ENCODE results near the gene RAMP2.
A peak's percentile ranks its signal among the peaks of the same experiment; 100 is the strongest.

Gene RAMP2

GRCh38 chr17:42796066-42796758, 35.2 kb downstream of the RAMP2 start:
- no peak for TF ChIP-seq EZH2phosphoT487 (conservative IDR thresholded peaks at IDR 0.05; ENCODE audit: low read length)
- TF ChIP-seq CTCF (IDR thresholded peaks at IDR 0.05; ENCODE audit: insufficient read depth, low read length, poor library complexity, severe bottlenecking) = no peak

GRCh38 chr17:42797067-42798007, 36.3 kb downstream of the RAMP2 start:
- no peak for TF ChIP-seq CTCF (IDR thresholded peaks at IDR 0.05; ENCODE audit: insufficient read depth, low read length, poor library complexity, severe bottlenecking)
- TF ChIP-seq EZH2phosphoT487 (conservative IDR thresholded peaks at IDR 0.05; ENCODE audit: low read length) = no peak
- no peaks in the 10 kb centered on the region for H3K79me2 ChIP-seq (ENCODE audit: insufficient read depth, low read length)
- no peak overlapping the region for H3K27ac ChIP-seq (ENCODE audit: low read depth, low read length)
- H3K27me3 ChIP-seq (ENCODE audit: low read length) = no peaks in the 10 kb centered on the region
- H3F3A ChIP-seq (ENCODE audit: insufficient read depth) = no peaks in the 10 kb centered on the region
- H2AFZ ChIP-seq (ENCODE audit: low read depth, low read length, severe bottlenecking) = no peak overlapping the region
- H3K9me2 ChIP-seq (replicated peaks; ENCODE audit: insufficient read depth, low read length) = no peaks in the 10 kb centered on the region
- H3K4me3 ChIP-seq (ENCODE audit: insufficient read depth, low read length, poor library complexity, severe bottlenecking) = peak overlapping the region; percentile 60
- peak overlapping the region; percentile 57 for H3K9ac ChIP-seq (ENCODE audit: low read length)
- H3K4me2 ChIP-seq (ENCODE audit: low read depth, low read length, poor library complexity, severe bottlenecking) = peak overlapping the region; percentile 76
- no peaks in the 10 kb centered on the region for H4K20me1 ChIP-seq (ENCODE audit: low read depth, low read length)
- no peaks in the 10 kb centered on the region for H3K9me3 ChIP-seq (ENCODE audit: insufficient read depth, low read length)
- H3K36me3 ChIP-seq (ENCODE audit: low read length) = no peaks in the 10 kb centered on the region

More at GRCh38 chr17:42796066-42796758, 35.2 kb downstream of the RAMP2 start:
- H3K36me3 ChIP-seq (ENCODE audit: low read length) = no peaks in the 10 kb centered on the region
- H3F3A ChIP-seq (ENCODE audit: insufficient read depth) = no peaks in the 10 kb centered on the region
- no peak overlapping the region for H3K4me2 ChIP-seq (ENCODE audit: low read depth, low read length, poor library complexity, severe bottlenecking)
- H3K27me3 ChIP-seq (ENCODE audit: low read length) = no peaks in the 10 kb centered on the region
- H3K4me3 ChIP-seq (ENCODE audit: insufficient read depth, low read length, poor library complexity, severe bottlenecking) = no peak overlapping the region
- no peak overlapping the region for H3K27ac ChIP-seq (ENCODE audit: low read depth, low read length)
- H3K79me2 ChIP-seq (ENCODE audit: insufficient read depth, low read length) = no peaks in the 10 kb centered on the region
- no peaks in the 10 kb centered on the region for H3K9me2 ChIP-seq (replicated peaks; ENCODE audit: insufficient read depth, low read length)
- H4K20me1 ChIP-seq (ENCODE audit: low read depth, low read length) = no peaks in the 10 kb centered on the region
- no peaks in the 10 kb centered on the region for H3K9me3 ChIP-seq (ENCODE audit: insufficient read depth, low read length)
- no peak overlapping the region for H3K9ac ChIP-seq (ENCODE audit: low read length)
- H2AFZ ChIP-seq (ENCODE audit: low read depth, low read length, severe bottlenecking) = no peak overlapping the region

GRCh38 chr17:42798011-42798382, 37.0 kb downstream of the RAMP2 start:
- Histone ChIP-seq H2AFZ (ENCODE audit: low read depth, low read length, severe bottlenecking) (peak overlapping the region; percentile 85), H4K20me1 (ENCODE audit: low read depth, low read length) (no peaks in the 10 kb centered on the region), H3K9me3 (ENCODE audit: insufficient read depth, low read length) (no peaks in the 10 kb centered on the region), H3K4me2 (ENCODE audit: low read depth, low read length, poor library complexity, severe bottlenecking) (peak overlapping the region; percentile 76), H3K79me2 (ENCODE audit: insufficient read depth, low read length) (no peaks in the 10 kb centered on the region), H3K9ac (ENCODE audit: low read length) (peak overlapping the region; percentile 57), H3K27ac (ENCODE audit: low read depth, low read length) (no peak overlapping the region), H3F3A (ENCODE audit: insufficient read depth) (no peaks in the 10 kb centered on the region), H3K27me3 (ENCODE audit: low read length) (no peaks in the 10 kb centered on the region), H3K4me3 (ENCODE audit: insufficient read depth, low read length, poor library complexity, severe bottlenecking) (peak overlapping the region; percentile 60), H3K9me2 (replicated peaks; ENCODE audit: insufficient read depth, low read length) (no peaks in the 10 kb centered on the region), H3K36me3 (ENCODE audit: low read length) (no peaks in the 10 kb centered on the region)
- TF ChIP-seq CTCF (IDR thresholded peaks at IDR 0.05; ENCODE audit: insufficient read depth, low read length, poor library complexity, severe bottlenecking) (no peak), EZH2phosphoT487 (conservative IDR thresholded peaks at IDR 0.05; ENCODE audit: low read length) (no peak)

Data from SU-DHL-6 (cell line).